ENCODE measurements around the gene CABYR.

- TF ChIP-seq POLR2A (IDR thresholded peaks at IDR 0.05; ENCODE audit: low read length) (no peak), GATA1 (IDR thresholded peaks at IDR 0.05; ENCODE audit: low read depth, low read length) (no peak)
These were observed 48.8 kb downstream of the CABYR start for GRCh38 chr18:24187689-24188088.

Data from erythroblast (primary cell).